Kidney capillary endothelial cell (primary cell): ENCODE results near the gene NHSL1.

Experiments
- DNase-seq: peaks from one replicate; pipeline ENCODE4 v3.0.0-alpha.2; 2018; ENCODE audit warnings: low spot score

The NHSL1 gene

DNA sequence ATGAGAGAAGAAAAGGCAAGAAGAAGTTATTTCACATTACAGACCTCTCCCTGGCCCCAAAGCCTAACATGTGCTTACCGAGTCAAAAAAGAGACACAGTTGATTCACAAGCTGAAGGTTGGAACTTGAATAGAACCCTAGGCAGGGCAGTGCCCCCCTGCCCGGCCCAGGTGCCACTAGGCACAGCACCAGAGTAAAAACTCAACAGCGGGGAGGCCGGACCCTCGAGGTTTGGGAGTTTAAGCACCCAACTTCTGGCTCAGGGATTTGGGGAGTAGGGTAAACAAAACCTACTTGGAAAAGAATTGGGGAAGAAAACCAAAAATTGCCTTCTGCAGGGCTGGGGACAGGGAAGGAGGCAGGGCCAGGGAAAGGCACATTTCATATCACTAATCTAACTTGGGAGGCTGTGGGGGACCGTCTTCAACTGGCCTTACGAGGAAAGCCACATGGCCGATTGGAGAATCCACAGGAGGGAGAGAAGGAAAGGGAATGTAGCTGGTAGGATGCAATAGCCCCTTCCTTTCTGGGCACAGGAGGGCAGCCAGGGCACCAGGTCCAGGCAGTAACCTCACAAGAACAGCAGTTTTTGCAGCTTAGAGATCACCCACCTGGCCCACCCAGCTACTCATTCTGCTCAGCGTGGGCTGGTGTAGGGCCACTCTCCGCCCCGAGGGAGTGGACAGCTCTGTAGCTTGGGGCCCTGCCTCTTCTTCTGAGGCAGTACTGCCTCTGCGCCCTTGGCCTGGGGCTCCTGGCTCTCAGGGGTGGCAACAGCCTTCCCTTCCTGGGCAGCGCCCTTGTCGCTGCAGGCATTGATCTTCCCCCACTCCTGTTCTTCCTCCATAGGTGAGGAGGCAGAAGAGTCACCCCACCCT is 97.1 kb downstream of the NHSL1 start:
- DNase-seq, result no peak

DNA sequence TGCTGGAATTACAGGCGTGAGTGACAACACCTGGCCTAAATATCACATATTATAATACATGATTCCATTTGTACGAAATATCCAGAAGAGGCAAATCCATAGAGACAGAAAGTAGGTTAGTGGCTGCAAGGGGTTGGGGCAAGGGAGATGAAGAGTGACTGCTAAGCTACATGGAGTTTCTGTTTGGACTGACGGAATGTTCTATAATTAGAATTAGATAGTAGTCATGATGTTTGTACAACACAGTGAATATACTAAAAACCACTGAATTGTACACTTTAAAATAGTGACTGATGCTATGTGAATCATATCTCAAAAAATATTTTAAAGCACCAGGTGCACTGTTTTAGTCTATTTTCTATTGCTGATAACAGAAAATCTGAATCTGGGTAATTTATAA is 99.0 kb downstream of the NHSL1 start:
- no peak for DNase-seq

DNA sequence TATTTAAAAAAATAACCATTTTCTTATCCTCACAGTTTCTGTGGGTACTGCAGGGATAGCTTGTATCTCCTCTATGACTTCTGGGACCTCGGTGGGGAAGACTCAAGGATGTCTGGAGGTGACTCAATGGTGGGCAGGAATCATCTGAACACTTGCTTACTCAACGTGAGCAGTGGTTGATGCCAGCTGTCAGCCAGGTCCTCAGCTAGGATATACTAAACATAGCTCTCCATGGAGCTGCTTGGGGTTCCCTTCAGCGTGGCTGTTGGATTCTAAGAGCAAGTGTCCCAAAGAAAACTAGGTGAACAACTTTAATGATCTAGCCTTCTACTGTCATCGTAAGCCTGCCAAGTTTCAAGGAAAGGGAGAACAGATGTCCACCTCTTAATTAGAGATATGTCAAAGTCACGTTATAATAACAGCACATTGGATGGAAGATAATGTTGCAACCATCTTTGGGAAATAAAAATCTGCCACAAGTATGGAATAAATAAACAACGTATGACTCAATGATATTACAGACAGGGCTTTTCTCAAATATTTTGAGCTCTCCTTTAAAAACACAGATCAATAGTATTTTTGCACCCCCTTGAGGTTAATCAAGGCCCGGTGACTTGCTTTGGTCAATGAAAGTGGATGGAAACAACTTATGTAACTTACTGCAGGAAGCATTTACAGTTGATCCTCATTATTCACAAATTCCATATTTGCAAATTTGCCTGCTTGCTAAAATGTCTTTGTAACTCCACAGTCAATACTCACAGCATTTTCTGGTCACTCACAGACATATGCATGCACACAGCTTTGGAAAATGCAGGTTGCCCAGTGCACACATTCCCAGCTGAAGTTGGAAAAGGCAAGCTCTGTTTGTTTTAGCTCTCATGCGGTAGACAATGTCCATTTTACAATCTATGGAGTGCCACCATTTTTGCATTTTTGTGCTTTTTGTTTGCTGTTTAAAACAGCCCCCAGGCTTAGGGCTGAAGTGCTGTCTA is 101.9 kb downstream of the NHSL1 start:
- DNase-seq, result no peak

DNA sequence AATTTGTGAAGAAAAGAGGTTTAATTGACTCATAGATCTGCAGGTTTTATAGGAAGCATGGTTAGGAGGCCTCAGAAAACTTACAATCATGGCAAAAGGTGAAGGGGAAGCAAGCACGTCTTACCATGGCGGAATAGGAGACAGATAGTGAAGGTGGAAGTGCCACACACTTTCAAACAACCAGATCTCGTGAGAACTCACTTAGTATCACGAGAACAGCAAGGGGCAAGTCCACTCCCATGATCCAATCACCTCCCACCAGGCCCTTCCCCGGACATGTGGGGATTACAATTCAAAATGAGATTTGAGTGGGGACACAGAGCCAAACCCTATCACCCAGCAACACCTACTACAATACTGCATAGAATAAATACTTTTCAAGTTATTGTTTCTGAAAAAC is 102.6 kb downstream of the NHSL1 start:
- DNase-seq, result no peak

DNA sequence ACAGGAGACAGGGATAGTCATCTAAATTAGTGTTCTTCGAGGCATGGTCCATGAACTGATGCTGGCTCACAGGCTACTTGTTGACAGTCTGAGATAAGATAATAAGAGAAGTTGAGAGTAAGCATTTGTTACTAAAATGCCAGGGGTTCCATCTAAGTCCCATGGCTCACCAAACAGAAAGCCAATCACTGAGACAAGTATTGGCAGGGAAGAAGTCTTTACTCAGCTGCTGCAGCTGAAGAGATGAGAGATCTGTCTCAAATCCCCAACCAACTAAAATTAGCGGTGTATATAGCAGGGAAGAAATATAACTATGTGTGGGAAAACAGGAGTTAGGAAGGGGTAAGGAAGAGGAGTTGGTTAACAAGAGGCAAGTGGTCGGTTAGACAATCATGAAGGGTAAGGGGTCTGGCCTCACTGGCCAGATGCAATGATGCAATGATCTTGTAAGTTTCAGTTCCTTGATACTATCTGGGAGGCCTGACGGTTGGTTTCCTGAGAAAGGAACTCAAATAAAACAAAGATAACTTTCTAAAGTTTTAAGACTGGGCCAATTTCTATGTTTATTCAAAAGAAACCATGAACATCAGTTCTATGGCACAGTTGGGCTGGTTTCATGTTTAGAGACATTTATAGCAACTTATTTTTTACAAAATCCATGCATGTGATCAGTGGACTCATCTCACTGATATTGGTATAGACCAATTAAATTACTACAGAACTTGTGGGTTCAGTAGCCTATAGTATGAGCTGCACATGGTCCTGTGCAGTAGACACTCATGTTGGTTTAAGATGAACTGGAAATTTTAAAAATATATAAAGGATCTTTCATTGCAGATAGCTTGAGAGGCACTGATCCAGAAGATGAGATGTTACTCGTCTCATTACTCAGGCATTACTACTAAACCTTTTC is 105.2 kb downstream of the NHSL1 start:
- no peak for DNase-seq

DNA sequence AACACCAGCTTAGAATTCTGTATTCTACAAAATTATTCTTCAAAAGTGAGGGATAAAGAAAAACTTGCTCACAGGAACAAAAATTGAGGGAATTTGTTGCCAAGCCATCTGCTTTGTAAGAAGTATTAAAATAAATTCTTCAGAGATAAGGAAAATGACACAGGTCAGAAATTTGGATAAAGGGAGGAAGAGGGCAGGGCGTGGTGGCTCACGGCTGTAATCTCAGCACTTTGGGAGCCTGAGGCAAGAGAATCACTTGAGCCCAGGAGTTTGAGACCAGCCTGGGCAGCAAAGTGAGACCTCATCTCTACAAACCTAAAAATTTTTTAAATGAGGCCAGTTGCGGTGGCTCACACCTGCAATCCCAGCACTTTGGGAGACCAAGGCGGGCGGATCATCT is 109.7 kb downstream of the NHSL1 start:
- DNase-seq, result no peak

DNA sequence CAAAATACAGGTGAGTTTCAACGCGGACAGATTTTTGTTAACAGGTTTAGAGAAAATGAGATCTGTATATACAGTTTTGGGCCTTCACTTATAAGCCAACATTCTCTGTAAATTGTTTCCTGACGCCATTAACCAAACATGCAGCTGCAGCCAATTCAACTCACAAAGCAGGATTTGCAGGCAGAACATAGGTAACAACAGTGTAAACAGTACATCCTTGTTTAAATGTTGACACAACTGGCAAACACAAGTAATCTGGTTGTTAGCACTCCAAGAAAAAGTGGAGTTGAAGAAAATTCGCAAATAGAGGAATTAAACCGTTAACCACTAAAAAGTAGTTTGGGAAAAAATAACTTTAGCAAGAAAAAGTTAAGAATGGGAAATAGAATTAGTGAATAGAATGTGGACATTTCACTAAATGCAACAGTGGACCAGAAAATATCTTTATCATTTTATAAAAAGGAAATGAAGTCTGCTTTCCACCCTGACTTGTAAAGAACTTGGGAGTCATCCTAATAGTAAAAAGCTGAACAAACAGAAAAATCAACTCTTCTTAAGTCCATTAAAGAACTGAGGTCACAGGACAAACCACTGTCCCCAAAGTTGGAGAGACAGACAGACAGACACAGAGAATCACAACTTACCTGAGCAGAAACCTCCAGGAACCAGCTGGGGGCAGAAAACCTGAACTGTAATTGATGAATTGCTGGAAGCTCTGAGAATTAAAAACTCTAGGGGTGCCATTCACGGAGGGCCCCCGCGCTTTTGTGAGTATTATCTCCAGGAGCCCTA is 111.5 kb downstream of the NHSL1 start:
- DNase-seq, result no peak

DNA sequence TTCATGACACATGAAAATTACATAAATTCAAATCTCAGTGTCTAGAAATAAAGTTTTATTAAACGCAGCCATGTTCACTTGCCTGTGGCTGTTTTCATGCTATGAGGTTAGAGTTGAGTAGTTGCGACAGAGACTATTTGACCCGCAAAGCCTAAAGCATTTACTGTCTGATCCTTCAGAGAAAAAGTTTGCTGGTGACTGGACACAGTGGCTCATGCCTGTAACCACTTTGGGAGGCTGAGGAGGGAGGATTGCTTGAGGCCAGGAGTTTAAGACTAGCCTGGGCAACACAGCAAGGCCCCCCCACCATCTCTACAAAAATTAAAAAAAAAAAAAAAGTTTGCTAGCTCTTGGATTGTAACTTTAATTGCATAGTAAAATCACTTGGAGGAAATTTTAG is 112.4 kb downstream of the NHSL1 start:
- no peak for DNase-seq

DNA sequence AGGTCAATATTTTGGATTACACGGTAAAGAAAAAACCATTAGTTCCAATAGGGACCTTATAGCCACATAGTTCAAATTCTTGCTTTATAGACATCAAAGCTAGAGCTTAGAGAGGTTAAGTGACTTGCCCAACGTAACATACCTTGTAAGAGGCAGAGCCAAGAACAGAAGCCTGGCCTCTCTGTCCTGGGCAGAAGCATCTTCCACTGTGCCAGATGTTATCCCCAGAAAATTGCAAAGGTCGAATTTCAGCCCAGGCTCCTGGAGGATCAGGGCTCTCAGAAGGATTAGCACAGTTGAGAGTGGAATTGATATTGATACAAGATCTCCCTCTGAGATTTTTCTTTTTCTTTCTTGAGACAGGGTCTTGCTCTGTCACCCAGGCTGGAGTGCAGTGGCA is 115.5 kb downstream of the NHSL1 start:
- DNase-seq, result no peak

DNA sequence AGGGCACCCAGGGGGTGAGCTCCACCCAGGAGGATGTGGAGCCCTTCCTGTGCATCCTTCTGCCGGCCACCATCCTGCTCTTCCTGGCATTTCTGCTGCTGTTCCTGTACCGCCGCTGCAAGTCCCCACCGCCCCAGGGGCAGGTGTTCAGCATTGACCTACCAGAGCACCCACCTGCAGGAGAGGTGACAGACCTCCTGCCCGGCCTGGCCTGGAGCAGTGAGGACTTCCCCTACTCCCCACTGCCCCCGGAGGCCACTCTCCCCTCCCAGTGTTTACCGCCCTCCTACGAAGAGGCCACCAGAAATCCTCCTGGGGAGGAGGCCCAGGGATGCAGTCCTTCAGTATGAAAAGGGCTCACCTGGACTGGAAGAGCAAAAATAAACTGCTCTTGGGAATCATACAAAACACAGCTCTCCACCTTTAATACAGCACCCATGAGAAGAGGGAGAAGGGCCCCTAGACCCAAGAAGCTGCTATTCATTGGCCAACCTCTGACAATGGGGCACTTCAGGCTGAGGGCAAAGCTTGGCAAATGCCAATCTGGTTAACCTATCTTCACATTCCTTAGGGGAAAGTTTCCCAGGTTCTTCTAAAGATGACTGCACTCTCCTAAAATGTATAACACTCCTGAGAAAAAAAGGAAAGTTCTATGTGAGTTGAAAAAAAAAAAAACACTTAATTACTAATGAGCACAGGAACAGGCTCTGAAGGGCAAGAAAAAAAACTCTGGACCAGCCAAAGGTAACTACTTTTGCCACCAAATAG is 116.6 kb downstream of the NHSL1 start:
- no peak for DNase-seq

DNA sequence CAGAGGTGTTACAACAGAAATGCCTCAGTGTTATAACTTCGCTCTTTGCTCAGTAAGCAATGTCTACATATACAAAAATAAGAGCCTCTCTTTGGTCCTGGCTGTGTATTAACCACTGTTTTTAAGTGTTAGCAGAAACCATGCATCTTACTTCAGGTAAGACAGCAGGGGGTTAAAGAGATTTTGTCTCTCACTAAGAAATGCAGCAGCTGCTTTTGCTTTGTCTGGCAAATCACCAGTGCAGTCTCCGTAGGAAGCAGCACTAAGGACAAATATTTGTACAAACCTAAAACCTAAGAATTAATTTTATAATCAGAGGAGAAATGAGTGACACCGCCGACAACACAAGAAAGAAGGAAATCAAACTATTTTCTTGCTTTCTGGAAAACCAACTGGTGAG is 120.8 kb downstream of the NHSL1 start:
- no peak for DNase-seq

DNA sequence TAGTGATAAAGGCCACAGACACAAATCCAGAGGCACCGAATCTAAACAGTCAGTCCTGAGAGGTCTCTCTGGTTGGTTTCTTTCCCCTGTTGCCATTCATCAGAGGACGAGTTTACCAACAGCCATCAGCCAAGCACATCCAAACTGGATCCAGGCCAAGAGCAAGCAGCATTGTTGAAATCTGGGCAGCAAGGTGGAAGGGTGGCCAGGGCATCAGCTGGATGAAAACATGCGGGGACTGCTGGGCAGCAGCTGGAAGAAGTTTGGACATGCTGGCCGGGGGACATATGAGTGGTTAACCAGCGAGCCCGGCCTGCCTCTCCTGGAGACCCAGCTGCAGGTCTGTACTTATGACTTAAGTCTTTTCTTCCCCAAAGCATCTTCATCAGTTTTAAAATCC is 121.5 kb downstream of the NHSL1 start, which contains the start of gene SMIM28:
Gene SMIM28, plus strand, starts transcription at position 62 of the 400 bp plus-strand sequence. Its CDS starts 168 bp downstream, at position 230.
- no peak for DNase-seq

DNA sequence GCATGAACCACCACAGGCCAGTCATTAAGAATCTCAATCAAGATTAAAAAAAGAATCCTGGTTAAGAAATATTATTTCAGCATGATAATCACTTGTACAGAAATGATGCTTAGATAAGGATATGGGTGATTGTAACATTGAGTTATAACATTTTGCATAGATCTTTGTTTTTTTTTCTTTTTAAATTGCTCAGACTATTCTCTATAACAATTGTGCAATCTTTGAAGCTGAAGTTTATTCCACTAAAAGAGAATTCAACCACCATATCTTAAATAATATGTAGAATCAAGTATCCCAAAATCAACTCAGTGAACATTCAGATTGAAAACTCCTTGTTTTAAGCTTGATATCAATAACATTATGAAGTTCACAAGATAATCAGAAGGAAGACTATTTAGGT is 122.3 kb downstream of the NHSL1 start:
- no peak for DNase-seq

DNA sequence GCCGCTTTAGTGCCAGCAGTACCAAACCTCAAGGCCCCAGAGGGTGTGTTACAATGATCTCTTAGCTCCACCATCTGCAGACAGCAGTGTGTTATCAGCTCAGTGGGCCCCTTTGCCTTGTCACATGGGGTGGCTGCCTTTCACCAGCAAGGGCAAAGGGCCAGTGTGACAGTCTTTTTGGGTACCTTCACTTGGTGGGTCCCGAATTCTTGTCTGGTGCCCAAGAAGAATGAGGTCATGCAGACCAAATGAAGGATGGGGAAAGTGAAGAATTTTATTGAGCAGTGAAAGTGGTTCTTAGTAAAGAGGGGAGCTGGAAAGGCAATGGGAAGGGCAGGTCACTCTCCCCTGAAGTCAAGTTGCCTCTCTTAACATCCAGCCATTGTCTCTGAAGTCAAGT is 124.5 kb downstream of the NHSL1 start:
- no peak for DNase-seq

DNA sequence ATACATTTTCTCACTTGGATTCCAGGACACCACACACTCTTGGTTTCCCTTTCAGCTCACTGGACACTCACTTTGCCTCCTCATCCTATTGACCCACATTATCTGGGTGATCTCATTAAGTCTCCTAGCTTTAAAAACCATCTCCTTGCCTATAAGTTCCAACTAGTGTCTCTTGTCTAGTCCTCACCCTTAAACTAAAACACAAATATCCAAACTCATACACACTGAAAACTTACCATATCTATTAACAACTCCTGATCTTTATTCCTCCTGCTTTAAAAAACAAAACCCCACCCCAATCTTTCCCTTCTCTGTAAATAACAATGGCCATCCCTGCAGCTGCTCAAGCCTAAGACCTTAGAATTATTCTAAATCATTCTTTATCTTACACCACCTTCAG is 125.1 kb downstream of the NHSL1 start:
- no peak for DNase-seq

DNA sequence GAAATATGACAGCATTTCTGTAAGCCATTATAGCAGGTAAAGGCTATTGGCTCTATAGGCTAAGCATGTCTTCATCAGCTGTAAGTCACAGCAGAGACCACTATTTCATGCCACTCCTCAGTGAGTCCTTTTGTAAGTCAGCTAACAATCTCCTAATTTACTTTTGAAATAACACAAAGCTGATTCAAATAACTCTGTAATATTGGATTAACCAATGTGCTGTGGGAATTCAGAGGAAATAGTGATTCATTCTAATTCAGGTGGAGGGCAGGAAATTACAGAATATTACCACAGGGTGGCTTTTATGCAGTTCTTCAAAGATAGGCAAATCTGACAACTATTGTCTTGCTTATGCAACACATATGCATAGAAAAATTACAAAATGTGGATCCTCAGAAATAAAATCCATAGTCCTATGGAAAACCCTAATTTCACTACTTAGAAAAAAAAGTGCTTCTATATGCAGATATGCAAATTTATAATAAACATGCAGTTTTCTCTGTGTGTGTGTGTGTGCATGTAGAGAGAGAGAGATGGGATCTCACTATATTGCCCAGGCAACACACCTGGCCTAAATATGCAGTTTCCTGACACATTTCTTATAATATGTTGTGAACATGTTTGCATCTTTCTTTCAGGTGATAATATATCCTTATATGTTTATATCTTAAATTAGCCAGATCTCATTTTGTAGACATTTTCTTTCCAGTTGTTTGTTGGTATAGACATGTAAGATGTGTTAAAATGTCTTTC is 126.4 kb downstream of the NHSL1 start:
- DNase-seq, result peak; percentile 56
